GM12873 (cell line): ENCODE measurements around the gene CSNK2B.

Source experiments
- CTCF ChIP-seq: IDR thresholded peaks from 2 replicates; pipeline ENCODE4 v1.5.1; 2012; ENCODE audit warnings: low read depth, mild to moderate bottlenecking, moderate library complexity, low read length, control low read depth; ENCODE audit not compliant: insufficient read depth; ENCODE audit errors: missing control alignments

The CSNK2B gene

GRCh38 chr6:31664790-31665500 is 935 bp upstream of the CSNK2B start, which contains the start of gene GPANK1:
Gene GPANK1, minus strand, starts transcription at chr6:31664997. Its CDS starts 519 bp downstream, at chr6:31664478.
- no peak for TF ChIP-seq CTCF

GRCh38 chr6:31666337-31666965 is 571 bp downstream of the CSNK2B start:
- TF ChIP-seq CTCF = no peak

DNA sequence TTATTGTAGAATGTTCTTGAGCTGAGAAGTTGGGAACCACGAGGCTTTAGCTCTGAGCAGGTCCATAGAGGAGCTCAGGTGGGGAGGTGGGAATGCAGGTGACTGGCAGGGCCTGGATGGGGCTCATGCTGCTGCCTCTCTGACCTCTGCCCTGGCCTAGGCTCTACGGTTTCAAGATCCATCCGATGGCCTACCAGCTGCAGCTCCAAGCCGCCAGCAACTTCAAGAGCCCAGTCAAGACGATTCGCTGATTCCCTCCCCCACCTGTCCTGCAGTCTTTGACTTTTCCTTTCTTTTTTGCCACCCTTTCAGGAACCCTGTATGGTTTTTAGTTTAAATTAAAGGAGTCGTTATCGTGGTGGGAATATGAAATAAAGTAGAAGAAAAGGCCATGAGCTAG is 3.8 kb downstream of the CSNK2B start, which contains the start of gene LY6G5B:
TSS of gene LY6G5B (plus strand) at position 301 of the 400 bp plus-strand sequence. CDS start 975 bp downstream, outside the sequence.
- no peak for TF ChIP-seq CTCF

GRCh38 chr6:31676322-31676903 is 10.5 kb downstream of the CSNK2B start:
- TF ChIP-seq CTCF = no peak

- no peak for TF ChIP-seq CTCF
Measured at GRCh38 chr6:31676904-31677303, 11.0 kb downstream of the CSNK2B start.

GRCh38 chr6:31677955-31678354 is 12.1 kb downstream of the CSNK2B start:
- TF ChIP-seq CTCF = no peak

GRCh38 chr6:31680226-31681134 is 14.6 kb downstream of the CSNK2B start, which contains the start of gene LY6G5C:
Gene LY6G5C, minus strand, starts transcription at chr6:31681067. Its CDS starts 694 bp downstream, at chr6:31680373.
- TF ChIP-seq CTCF = peak; percentile 78
